GM21723 (cell line): ENCODE data around the gene YPEL3.

Source experiments
- ATAC-seq: cut with Tn5 transposase; IDR thresholded peaks from one replicate; pipeline ENCODE4 v1.9.1; 2021; ENCODE audit warnings: mild to moderate bottlenecking, moderate library complexity; ENCODE audit not compliant: unreplicated experiment

YPEL3 gene

GRCh38 chr16:30091474-30092372 lies 4.3 kb downstream of the YPEL3 start, which contains the start of gene TBX6:
TSS of gene TBX6 (minus strand) at chr16:30091924. CDS start at chr16:30091193, 731 bp downstream.
- ATAC-seq, result peak; percentile 69

- ATAC-seq, result no peak
These were observed 5.2 kb downstream of the YPEL3 start for GRCh38 chr16:30090610-30091331.

- ATAC-seq, result no peak
These were observed 7.0 kb downstream of the YPEL3 start for GRCh38 chr16:30088832-30089624.

- no peak for ATAC-seq
These were observed 7.7 kb downstream of the YPEL3 start for GRCh38 chr16:30088237-30088831.

- no peak for ATAC-seq
These were observed 8.7 kb downstream of the YPEL3 start for GRCh38 chr16:30087181-30087898.

- ATAC-seq, result no peak
These were observed 9.5 kb downstream of the YPEL3 start for GRCh38 chr16:30086291-30087140.

GRCh38 chr16:30085820-30086219 lies 10.2 kb downstream of the YPEL3 start:
- ATAC-seq, result no peak

- ATAC-seq, result no peak
These were observed 10.8 kb downstream of the YPEL3 start for GRCh38 chr16:30085247-30085646.

GRCh38 chr16:30084816-30085159 lies 11.2 kb downstream of the YPEL3 start:
- ATAC-seq, result no peak

GRCh38 chr16:30084096-30084815 lies 11.8 kb downstream of the YPEL3 start:
- no peak for ATAC-seq

- no peak for ATAC-seq
These were observed 12.6 kb downstream of the YPEL3 start for GRCh38 chr16:30083216-30084055.

GRCh38 chr16:30082545-30083090 lies 13.4 kb downstream of the YPEL3 start:
- no peak for ATAC-seq

- ATAC-seq, result no peak
These were observed 16.5 kb downstream of the YPEL3 start for GRCh38 chr16:30079480-30079879.

GRCh38 chr16:30078744-30079143 lies 17.3 kb downstream of the YPEL3 start:
- no peak for ATAC-seq

GRCh38 chr16:30077656-30078055 lies 18.4 kb downstream of the YPEL3 start:
- no peak for ATAC-seq

- peak; percentile 17 for ATAC-seq
These were observed 19.7 kb downstream of the YPEL3 start for GRCh38 chr16:30076276-30076791.
